ENCODE results near the gene LFNG. TPM values are rescaled to one million over a fixed set of nuclear protein-coding genes. Genes with fewer than 3 reads are reported as not detected.

Gene LFNG
- total and polyA plus RNA-seq, 7 donors: 1.3 to 3.0 (median 2.4) TPM

DNA sequence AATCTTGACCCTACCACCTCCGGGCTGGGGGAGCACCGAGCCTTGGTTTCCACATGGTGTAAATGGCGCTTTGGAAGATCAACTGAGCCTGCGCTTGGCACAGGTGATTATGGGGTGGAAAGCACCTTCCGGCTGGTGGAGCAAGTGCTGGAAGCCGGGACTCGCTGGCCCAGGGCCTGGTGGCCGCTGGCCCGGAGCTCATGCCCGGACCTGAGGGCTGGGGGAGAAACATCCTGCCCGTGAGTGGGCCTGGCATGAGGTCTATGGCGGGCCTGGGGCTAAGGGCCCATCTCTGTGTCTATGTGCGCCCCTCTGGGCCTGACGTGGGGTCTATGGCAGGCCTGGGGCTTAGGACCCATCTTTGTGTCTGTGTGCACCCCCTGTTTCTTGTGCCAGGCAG, 14.2 kb upstream of the LFNG start:
- H3K27ac ChIP-seq: no peak overlapping the region
- H3K4me1 ChIP-seq: peaks cover 20% of the 10 kb centered on the region
- ATAC-seq (no peak), DNase-seq (no peak)
- no peaks in the 10 kb centered on the region for H3K27me3 ChIP-seq (ENCODE audit: insufficient read depth in 3 of 3, low read length in 2 of 3)
- H3K36me3 ChIP-seq (ENCODE audit: insufficient read depth in 1 of 2, low read depth in 1 of 2): no peaks in the 10 kb centered on the region
- WGBS, 3 donors: 78 to 95% (median 88%) methylated on average over 14 of the region's 14 CpGs
- H3K9me3 ChIP-seq: no peaks in the 10 kb centered on the region
- intact Hi-C loops (cut with DNase I): no loop called here
- TF ChIP-seq, protein P1, sequence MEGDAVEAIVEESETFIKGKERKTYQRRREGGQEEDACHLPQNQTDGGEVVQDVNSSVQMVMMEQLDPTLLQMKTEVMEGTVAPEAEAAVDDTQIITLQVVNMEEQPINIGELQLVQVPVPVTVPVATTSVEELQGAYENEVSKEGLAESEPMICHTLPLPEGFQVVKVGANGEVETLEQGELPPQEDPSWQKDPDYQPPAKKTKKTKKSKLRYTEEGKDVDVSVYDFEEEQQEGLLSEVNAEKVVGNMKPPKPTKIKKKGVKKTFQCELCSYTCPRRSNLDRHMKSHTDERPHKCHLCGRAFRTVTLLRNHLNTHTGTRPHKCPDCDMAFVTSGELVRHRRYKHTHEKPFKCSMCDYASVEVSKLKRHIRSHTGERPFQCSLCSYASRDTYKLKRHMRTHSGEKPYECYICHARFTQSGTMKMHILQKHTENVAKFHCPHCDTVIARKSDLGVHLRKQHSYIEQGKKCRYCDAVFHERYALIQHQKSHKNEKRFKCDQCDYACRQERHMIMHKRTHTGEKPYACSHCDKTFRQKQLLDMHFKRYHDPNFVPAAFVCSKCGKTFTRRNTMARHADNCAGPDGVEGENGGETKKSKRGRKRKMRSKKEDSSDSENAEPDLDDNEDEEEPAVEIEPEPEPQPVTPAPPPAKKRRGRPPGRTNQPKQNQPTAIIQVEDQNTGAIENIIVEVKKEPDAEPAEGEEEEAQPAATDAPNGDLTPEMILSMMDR (IDR thresholded peaks at IDR 0.05): no peak
- H3K4me3 ChIP-seq: no peak overlapping the region

DNA sequence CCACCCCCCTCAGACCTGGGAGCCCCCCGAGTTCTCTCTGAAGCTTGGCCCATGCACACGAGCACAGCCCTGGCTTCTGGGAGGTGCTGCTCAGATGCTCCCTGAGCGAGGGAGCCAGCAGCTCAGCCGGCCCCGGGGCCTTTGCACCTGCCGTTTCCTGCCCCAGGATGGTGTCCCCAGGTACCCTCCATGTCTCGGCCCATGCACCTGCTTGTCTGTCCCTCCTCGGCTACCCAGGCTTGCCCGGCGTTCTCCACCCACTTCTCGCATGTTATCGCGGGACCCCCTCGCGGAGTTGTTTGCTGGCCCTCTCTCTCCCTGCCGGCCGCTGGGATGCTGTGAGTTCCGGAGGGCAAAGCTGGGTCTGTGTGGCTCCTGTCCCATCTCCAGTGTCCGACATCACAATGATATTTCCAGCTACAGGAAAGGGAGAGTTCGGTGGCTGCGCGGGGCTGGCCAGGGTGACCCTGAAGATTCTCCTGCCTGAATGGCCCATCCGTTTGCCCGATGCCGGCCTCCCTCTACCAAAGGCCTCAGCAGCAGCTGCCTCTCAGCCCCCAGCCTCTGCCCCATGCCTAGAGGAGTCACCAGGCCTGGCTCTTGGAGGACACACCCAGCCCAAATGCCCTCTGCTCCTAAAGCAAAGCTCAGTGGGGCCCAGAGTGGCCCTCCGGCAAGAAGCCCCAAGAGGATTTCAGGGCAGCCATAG, 12.2 kb upstream of the LFNG start:
- intact Hi-C loops (cut with DNase I): no loop called here
- Histone ChIP-seq H3K9me3 (no peaks in the 10 kb centered on the region), H3K36me3 (ENCODE audit: insufficient read depth in 1 of 2, low read depth in 1 of 2) (no peaks in the 10 kb centered on the region), H3K4me1 (peaks cover 20% of the 10 kb centered on the region), H3K27me3 (ENCODE audit: insufficient read depth in 3 of 3, low read length in 2 of 3) (no peaks in the 10 kb centered on the region), H3K4me3 (no peak overlapping the region), H3K27ac (no peak overlapping the region)
- TF ChIP-seq, protein P1 (IDR thresholded peaks at IDR 0.05): no peak
- ATAC-seq (no peak), DNase-seq (no peak)
- WGBS, 3 donors: 75 to 81% (median 77%) methylated on average over 25 to 26 of the region's 26 CpGs

DNA sequence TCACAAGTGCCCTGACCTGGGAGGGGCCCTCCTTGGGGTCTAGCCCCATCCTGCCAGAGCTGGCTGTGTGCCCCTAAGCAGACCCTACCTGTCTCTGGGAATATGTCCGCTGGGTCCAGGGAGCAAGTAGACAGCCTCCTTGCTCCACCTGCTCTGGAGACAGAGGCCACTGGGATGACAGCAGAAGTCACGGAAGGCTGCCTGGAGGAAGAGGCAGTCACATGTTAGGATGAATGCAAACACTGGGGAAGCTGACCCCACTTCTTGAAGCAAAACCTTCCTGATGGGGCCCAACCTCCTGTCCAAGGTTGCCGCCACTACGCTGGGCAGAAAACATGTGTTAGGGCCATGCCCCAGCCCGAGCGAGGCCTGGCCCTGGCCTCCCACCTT, 11.7 kb upstream of the LFNG start:
- intact Hi-C loops (cut with DNase I): no loop called here
- H3K4me3 ChIP-seq: peak overlapping the region; percentile 41
- ATAC-seq: no peak
- peak overlapping the region; percentile 68 for H3K27ac ChIP-seq
- no peaks in the 10 kb centered on the region for H3K9me3 ChIP-seq
- TF ChIP-seq, protein P1 (IDR thresholded peaks at IDR 0.05): no peak
- 53 to 67% (median 58%) methylated on average over 6 of the region's 6 CpGs for WGBS, 3 donors
- peaks cover 20% of the 10 kb centered on the region for H3K4me1 ChIP-seq
- no peak for DNase-seq
- H3K27me3 ChIP-seq (ENCODE audit: insufficient read depth in 3 of 3, low read length in 2 of 3): no peaks in the 10 kb centered on the region
- no peaks in the 10 kb centered on the region for H3K36me3 ChIP-seq (ENCODE audit: insufficient read depth in 1 of 2, low read depth in 1 of 2)

- H3K27me3 ChIP-seq (ENCODE audit: insufficient read depth in 3 of 3, low read length in 2 of 3): peaks cover 0 to 2% (median 0%) of the 10 kb centered on the region in 3 donors
- intact Hi-C loops (cut with DNase I): no loop called here
- H3K9me3 ChIP-seq: no peaks in the 10 kb centered on the region
- DNase-seq (peak; percentile 70 to 86), ATAC-seq (peak; percentile 69 to 85 (median 82))
- TF ChIP-seq, protein P1 (IDR thresholded peaks at IDR 0.05): no peak
- no peaks in the 10 kb centered on the region for H3K36me3 ChIP-seq (ENCODE audit: insufficient read depth in 1 of 2, low read depth in 1 of 2)
- H3K4me1 ChIP-seq: peaks cover 20% of the 10 kb centered on the region
- peak overlapping the region; percentile 68 for H3K27ac ChIP-seq
- peak overlapping the region; percentile 41 for H3K4me3 ChIP-seq
- WGBS, 3 donors: 8 to 9% (median 9%) methylated on average over 41 to 43 of the region's 43 CpGs
Observed at GRCh38 chr7:2508327-2509215, 11.0 kb upstream of the LFNG start.

Measured in psoas muscle (tissue), 8 donors.